Stimulated activated effector memory CD8-positive, alpha-beta T cell treated with anti-CD3 and anti-CD28 coated beads, Interleukin-12 subunit alpha, Interleukin-12 subunit beta, amount 100 ng/mL, for 72 hours (primary cell): ENCODE measurements around the gene GTPBP3.
A peak's percentile ranks its signal among the peaks of the same experiment; 100 is the strongest.
"Not testable (repeated sequence)": the region's sequence is repeated elsewhere in the genome, so short reads cannot be mapped to it uniquely, and the experiment has no call there.

Experiments used
- ATAC-seq: fragments of 150-1000 bp; cut with Tn5 transposase; 2 replicates; pipeline ENCODE4 v1.10.0; 2021
- DNase-seq, 2 donors: peaks; one replicate each; pipeline ENCODE4 v3.0.0; 2021 to 2022; ENCODE audit warnings: low spot score in 2 of 2
- H3K27ac Mint-ChIP-seq: one replicate; pipeline ENCODE4 v1.8.0; 2022; ENCODE audit warnings: mild to moderate bottlenecking, mixed read lengths
- H3K36me3 Mint-ChIP-seq: one replicate; pipeline ENCODE4 v1.8.0; 2022; ENCODE audit warnings: mild to moderate bottlenecking, mixed read lengths
- H3K4me1 Mint-ChIP-seq: one replicate; pipeline ENCODE4 v1.8.0; 2022; ENCODE audit warnings: mixed read lengths
- H3K4me3 Mint-ChIP-seq: one replicate; pipeline ENCODE4 v1.8.0; 2022; ENCODE audit warnings: mild to moderate bottlenecking, mixed read lengths
- H3K9me3 Mint-ChIP-seq: one replicate; pipeline ENCODE4 v1.8.0; 2022; ENCODE audit warnings: mixed read lengths

The GTPBP3 gene

GRCh38 chr19:17341386-17341785, 4.0 kb downstream of the GTPBP3 start:
- Mint-ChIP-seq H3K4me3 (no peak overlapping the region), H3K4me1 (peaks cover 27% of the 10 kb centered on the region), H3K36me3 (peaks cover 47% of the 10 kb centered on the region), H3K27ac (peak overlapping the region; percentile 61), H3K9me3 (no peaks in the 10 kb centered on the region)
- DNase-seq: no peak
- ATAC-seq: no peak

DNA sequence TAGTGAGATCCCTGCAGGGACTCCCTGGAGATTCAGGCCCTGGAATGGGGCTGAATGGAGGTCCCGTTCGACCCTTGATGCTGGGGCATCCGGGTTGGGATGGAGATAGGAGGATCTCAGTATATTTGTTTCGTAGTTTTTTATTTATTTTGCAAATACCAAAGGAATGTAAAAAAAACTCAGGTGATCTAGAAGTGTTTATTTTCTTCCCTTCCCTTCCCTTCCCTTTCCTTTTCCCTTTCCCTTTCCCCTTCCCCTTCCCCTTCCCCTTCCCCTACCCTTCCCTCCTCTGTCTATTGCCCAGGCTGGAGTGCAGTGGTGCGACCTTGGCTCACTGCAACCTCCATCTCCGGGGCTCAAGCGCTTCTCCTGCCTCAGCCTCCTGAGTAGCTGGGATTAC, 4.5 kb downstream of the GTPBP3 start:
- H3K27ac Mint-ChIP-seq: peak overlapping the region; percentile 61
- ATAC-seq (no peak), DNase-seq (no peak)
- H3K4me1 Mint-ChIP-seq: peaks cover 24% of the 10 kb centered on the region
- no peaks in the 10 kb centered on the region for H3K9me3 Mint-ChIP-seq
- H3K4me3 Mint-ChIP-seq: no peak overlapping the region
- peaks cover 47% of the 10 kb centered on the region for H3K36me3 Mint-ChIP-seq

- H3K36me3 Mint-ChIP-seq: peaks cover 19% of the 10 kb centered on the region
- no peak overlapping the region for H3K27ac Mint-ChIP-seq
- ATAC-seq: peak; percentile 93
- H3K9me3 Mint-ChIP-seq: no peaks in the 10 kb centered on the region
- peaks cover 8% of the 10 kb centered on the region for H3K4me1 Mint-ChIP-seq
- peak; percentile 83 to 90 for DNase-seq
- H3K4me3 Mint-ChIP-seq: no peak overlapping the region
Measured at GRCh38 chr19:17346109-17346671, 8.8 kb downstream of the GTPBP3 start.

- no peak for ATAC-seq
- peak overlapping the region; percentile 5 for H3K27ac Mint-ChIP-seq
Measured at GRCh38 chr19:17347361-17347760, 10.0 kb downstream of the GTPBP3 start.

GRCh38 chr19:17347877-17348276, 10.5 kb downstream of the GTPBP3 start:
- Mint-ChIP-seq H3K36me3 (peaks cover 2% of the 10 kb centered on the region), H3K27ac (peak overlapping the region; percentile 5), H3K9me3 (no peaks in the 10 kb centered on the region), H3K4me3 (no peak overlapping the region), H3K4me1 (peaks cover 14% of the 10 kb centered on the region)
- ATAC-seq (no peak), DNase-seq (no peak)

More at GRCh38 chr19:17347361-17347760, 10.0 kb downstream of the GTPBP3 start:
- no peak for DNase-seq
- Mint-ChIP-seq H3K4me1 (peaks cover 14% of the 10 kb centered on the region), H3K4me3 (no peak overlapping the region), H3K9me3 (no peaks in the 10 kb centered on the region), H3K36me3 (peaks cover 7% of the 10 kb centered on the region)

GRCh38 chr19:17348700-17349099, 11.3 kb downstream of the GTPBP3 start:
- ATAC-seq: no peak

GRCh38 chr19:17351815-17352435, 14.6 kb downstream of the GTPBP3 start:
- Mint-ChIP-seq H3K4me1 (peaks cover 14% of the 10 kb centered on the region), H3K27ac (no peak overlapping the region), H3K9me3 (no peaks in the 10 kb centered on the region), H3K4me3 (no peak overlapping the region), H3K36me3 (no peaks in the 10 kb centered on the region)
- no peak for ATAC-seq
- no peak for DNase-seq

More at GRCh38 chr19:17348700-17349099, 11.3 kb downstream of the GTPBP3 start:
- no peaks in the 10 kb centered on the region for H3K9me3 Mint-ChIP-seq
- H3K4me1 Mint-ChIP-seq: peaks cover 21% of the 10 kb centered on the region
- H3K36me3 Mint-ChIP-seq: no peaks in the 10 kb centered on the region
- H3K4me3 Mint-ChIP-seq: no peak overlapping the region
- DNase-seq: no peak
- H3K27ac Mint-ChIP-seq: no peak overlapping the region

GRCh38 chr19:17352608-17353280, 15.4 kb downstream of the GTPBP3 start:
- no peaks in the 10 kb centered on the region for H3K36me3 Mint-ChIP-seq
- H3K4me3 Mint-ChIP-seq: no peak overlapping the region
- H3K27ac Mint-ChIP-seq: peak overlapping the region; percentile 38
- no peak for DNase-seq
- peaks cover 14% of the 10 kb centered on the region for H3K4me1 Mint-ChIP-seq
- H3K9me3 Mint-ChIP-seq: no peaks in the 10 kb centered on the region
- no peak for ATAC-seq

DNA sequence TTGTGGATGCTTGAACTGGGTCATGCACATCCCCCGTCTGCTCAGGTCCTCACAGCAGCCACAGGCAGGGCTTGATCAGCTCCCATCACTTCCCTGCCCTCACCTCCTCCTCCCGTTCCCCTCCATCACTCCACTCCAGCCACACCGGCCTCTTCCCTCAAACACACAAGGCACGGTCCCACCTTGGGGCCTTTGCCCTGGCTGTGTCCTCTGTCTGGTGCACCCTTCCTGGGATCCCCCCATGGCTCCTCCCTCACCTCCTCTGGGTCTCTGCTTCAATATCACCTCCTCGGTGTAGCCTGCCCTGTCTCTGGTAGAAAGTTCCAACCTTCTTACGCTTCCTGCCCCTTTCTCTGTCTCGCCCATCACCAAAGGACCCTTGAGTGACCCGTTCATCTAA, 16.0 kb downstream of the GTPBP3 start:
- Mint-ChIP-seq H3K9me3 (no peaks in the 10 kb centered on the region), H3K4me1 (peaks cover 14% of the 10 kb centered on the region), H3K27ac (peak overlapping the region; percentile 38), H3K36me3 (no peaks in the 10 kb centered on the region), H3K4me3 (no peak overlapping the region)
- no peak for DNase-seq
- ATAC-seq: no peak

GRCh38 chr19:17357078-17357666, 19.8 kb downstream of the GTPBP3 start:
- Mint-ChIP-seq H3K9me3 (no peaks in the 10 kb centered on the region), H3K4me3 (no peak overlapping the region), H3K36me3 (no peaks in the 10 kb centered on the region), H3K4me1 (peaks cover 7% of the 10 kb centered on the region), H3K27ac (no peak overlapping the region)
- DNase-seq: no peak
- ATAC-seq: no peak

GRCh38 chr19:17357724-17358123, 20.4 kb downstream of the GTPBP3 start:
- H3K36me3 Mint-ChIP-seq: no peaks in the 10 kb centered on the region
- H3K27ac Mint-ChIP-seq: peak overlapping the region; percentile 29
- ATAC-seq (no peak), DNase-seq (no peak)
- H3K9me3 Mint-ChIP-seq: no peaks in the 10 kb centered on the region
- no peak overlapping the region for H3K4me3 Mint-ChIP-seq
- H3K4me1 Mint-ChIP-seq: peaks cover 7% of the 10 kb centered on the region

- no peak overlapping the region for H3K4me3 Mint-ChIP-seq
- no peaks in the 10 kb centered on the region for H3K36me3 Mint-ChIP-seq
- DNase-seq (no peak), ATAC-seq (peak; percentile 39)
- peaks cover 3% of the 10 kb centered on the region for H3K4me1 Mint-ChIP-seq
- no peaks in the 10 kb centered on the region for H3K9me3 Mint-ChIP-seq
- H3K27ac Mint-ChIP-seq: peak overlapping the region; percentile 29
Measured at GRCh38 chr19:17358395-17358794, 21.0 kb downstream of the GTPBP3 start.

DNA sequence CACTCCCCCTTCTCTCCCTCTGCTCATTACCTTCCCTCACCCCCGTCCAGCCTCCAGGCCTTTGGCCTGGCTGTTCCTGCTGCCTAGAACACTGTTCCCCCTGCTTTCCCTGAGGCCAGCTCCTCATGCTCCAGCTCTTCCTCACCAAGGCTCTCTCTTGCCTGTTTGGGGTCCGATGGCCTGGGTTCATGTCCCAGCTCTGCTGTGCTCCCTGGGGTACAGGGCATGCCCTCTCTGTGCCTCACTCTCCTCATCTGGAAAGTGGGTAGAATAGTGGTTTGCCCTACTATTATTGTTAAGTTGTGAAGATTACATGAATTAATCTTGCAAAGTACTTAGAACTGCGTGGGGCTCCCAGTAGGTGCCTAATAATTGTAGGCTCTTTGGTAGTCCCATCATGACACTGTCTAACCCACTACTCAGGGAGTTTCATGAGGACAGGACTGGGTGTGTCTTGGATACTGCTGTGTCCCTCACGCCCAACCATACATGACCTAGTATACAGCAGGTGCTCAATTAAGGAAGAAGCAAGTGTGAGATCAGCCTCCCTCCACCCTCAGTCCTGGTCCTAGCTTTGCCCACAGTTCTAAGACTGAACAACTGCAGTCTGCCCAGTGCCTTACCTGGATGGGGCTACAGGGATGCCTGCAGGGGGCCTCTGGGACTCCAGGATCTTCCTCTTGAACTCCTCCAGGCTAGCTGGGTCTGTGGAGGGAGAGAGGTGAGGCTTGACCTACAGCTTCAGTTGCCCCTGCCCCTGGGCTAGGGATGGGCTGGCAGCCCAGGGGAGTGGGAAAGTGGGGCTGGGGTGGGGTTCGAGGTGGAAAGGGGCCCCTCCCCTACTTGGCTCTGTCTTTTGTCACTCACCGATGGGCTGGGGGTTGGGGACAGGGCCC, 22.8 kb downstream of the GTPBP3 start:
- no peaks in the 10 kb centered on the region for H3K36me3 Mint-ChIP-seq
- DNase-seq (no peak), ATAC-seq (no peak)
- H3K9me3 Mint-ChIP-seq: no peaks in the 10 kb centered on the region
- no peak overlapping the region for H3K4me3 Mint-ChIP-seq
- H3K27ac Mint-ChIP-seq: no peak overlapping the region
- H3K4me1 Mint-ChIP-seq: no peaks in the 10 kb centered on the region

GRCh38 chr19:17363852-17364605, 26.7 kb downstream of the GTPBP3 start:
- not testable (repeated sequence) for DNase-seq, H3K27ac Mint-ChIP-seq, H3K4me3 Mint-ChIP-seq, H3K36me3 Mint-ChIP-seq, H3K9me3 Mint-ChIP-seq, H3K4me1 Mint-ChIP-seq, ATAC-seq
